NAMALWA (cell line): ENCODE results near the gene KRT14.
"Not testable (repeated sequence)": the region's sequence is repeated elsewhere in the genome, so short reads cannot be mapped to it uniquely, and the experiment has no call there.

Experiments
- DNase-seq: peaks from one replicate; pipeline ENCODE4 v3.0.0-alpha.2; 2015; ENCODE audit warnings: low spot score

The KRT14 gene

DNA sequence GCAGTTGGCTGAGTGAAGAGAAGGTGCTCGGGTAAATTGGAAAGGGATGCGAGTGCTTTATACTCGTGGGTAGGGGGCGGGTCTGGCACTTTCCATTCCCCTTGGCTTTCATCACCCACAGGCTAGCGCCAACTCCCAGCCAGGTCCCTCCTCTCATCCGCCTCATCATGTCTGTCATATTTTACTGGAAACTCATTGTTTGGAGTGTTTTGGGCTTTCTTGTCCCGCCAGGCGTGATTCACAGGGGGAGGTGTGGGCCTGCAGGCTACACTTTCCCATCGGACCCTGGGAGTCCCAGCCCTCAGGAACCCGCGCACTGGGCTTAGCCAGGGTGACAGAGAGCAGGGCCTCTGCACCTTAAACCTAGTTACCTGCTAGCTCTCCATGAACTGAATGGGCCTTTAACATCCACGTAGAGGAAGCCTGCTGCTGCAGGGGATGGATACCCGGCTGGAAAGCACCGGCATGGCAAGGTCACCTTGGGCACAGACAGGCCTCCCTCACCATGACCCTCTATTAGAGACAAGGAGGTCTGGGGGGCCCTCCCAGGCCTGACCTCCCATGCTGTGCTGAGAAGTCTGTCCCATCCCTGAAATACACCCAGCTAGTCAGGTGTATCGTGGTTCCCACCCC is at the start of gene KRT14:
KRT14 (minus strand) TSS at position 33 of the 633 bp plus-strand sequence. CDS start 61 bp downstream, outside the sequence.
- no peak for DNase-seq

DNA sequence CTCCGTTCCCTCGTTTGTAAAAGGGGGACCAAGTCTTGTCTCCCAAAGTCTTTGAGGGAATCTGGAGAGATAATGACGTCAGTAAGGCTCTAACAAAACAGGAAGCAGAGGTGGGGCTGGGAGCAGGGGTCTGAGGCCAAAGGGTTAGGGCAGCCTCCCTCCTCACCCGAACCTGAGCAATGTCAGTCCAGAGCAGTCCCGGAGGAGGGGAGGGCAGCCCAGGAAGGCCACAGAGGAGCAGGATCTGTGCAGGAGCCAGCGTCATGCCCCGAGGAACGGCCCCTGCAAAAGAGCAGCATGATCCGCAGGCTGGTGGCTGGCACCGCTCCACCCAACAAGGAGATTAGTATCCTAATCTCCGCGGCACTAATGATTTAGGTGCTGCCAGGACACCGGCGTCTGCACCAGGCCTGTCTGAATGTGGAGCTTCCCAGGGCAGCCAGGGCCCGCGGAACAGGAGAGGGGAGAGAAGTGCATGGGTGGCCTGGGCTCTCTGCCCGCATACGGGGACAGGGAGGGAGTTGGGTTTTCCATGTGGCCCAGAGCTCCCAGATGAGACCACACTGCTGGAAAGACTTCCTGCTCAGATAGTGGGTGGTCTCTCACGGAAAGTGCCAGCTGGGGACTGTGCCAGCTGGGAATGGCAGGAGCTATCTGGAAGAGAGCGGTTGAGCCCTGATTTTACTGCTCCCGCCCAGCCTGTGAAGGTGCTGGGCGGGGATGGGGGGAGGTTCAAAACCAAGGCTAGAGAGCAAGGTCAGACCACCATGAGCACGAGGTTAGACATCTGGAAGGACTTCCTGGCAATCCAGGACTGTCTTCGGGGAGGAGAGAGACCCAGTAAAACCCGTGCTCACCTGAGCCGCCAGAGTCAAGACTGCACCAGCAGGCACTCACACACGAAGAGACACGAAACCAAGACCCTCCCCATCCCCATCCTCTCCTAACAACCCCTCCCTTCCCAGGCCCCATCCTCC is 48.7 kb upstream of the KRT14 start:
- DNase-seq: no peak

DNA sequence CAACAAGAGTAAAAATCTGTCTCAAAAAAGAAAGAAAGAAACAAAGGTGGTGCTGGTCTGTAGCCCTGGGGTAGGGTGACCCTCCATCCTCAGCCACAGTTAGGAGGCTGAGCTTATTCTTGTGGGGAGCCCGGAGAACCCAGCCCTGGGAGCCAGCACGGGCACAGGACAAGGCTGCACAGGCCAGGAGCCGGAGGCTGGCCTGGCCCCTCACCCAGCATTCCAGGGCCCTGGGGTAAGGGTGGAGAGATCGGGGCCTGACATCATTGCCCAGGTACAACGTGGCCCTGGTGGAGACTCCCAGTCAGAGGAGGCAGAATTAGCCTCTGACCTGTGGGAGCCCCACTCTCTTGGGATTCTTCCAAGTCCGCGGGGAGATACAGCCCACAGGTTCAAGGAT is 47.9 kb upstream of the KRT14 start:
- DNase-seq: no peak

DNA sequence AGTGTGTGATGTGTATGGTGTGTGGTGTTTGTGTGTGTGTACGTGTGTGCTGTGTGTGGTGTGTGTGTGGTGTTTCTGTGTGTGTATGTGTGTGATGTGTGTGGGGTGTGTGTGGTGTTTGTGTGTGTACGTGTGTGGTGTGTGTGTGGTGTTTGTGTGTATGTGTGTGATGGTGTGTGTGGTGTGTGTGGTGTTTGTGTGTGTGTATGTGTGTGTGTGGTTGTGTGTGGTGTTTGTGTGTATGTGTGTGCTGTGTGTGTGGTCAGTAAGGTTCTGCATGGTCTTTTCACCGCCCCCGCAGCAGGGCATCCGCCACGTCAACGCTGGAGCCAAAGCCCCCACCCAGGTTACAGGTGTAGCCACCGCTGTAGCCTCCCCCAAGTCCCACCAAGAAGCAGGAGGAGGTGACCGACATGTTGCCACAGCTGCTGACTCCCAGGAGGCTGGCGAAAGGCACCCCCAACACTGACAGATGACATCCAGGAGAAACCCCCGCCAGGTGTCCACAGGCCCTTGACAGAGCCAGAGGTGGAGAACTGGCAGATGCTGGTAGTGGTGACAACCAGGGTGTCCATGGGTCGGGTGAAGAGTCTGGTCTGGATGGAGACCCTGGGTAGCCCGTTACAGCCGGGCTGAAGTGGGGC is 47.0 kb upstream of the KRT14 start:
- peak; percentile 68 for DNase-seq

DNA sequence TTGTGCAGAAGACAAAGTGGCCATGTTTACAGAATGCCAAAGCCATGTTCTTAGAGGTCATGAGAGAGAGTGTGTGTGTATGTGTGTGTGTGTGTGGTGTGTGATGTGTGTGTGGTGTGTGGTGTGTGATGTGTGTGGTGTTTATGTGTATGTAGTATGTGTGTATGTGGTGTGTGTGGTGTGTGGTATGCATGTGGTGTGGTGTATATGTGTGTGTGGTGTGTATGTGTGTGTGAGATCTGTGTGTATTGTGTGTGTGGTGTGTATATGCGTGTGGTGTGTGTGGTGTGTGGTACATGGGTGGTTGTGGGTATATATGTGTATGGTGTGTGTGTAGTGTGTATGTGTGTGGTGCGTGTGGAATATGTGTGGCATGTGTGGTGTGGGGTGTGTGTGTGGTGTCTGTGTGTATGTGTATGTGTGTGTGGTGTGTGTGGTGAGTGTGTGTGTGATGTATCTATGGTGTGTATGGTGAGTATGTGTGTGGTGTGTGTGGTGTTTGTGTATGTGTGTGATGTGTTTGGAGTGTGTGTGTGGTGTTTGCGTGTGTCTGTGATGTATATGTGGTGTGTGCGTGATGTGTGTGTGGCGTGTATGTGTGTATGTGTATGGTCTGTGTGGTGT is 45.9 kb upstream of the KRT14 start:
- DNase-seq: no peak

DNA sequence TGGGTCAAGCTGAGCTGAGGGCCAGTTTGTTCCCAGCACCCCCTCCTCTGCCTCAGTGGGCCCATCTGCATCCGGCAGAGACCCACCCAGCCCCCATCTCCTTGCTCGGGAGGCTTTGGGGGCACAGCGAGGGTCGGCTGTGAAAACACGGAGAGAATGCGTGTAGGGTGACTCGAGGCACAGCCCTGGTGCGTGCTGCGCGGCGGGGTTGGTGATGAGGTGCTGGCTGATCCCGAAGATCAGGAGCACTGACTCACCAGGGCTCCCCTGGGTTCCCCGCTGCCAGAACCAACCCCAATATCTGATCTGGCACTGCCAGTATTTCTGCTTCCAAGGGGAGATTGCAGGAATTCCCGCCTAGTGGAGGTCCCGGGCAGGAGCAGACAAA is 45.2 kb upstream of the KRT14 start:
- DNase-seq: no peak

DNA sequence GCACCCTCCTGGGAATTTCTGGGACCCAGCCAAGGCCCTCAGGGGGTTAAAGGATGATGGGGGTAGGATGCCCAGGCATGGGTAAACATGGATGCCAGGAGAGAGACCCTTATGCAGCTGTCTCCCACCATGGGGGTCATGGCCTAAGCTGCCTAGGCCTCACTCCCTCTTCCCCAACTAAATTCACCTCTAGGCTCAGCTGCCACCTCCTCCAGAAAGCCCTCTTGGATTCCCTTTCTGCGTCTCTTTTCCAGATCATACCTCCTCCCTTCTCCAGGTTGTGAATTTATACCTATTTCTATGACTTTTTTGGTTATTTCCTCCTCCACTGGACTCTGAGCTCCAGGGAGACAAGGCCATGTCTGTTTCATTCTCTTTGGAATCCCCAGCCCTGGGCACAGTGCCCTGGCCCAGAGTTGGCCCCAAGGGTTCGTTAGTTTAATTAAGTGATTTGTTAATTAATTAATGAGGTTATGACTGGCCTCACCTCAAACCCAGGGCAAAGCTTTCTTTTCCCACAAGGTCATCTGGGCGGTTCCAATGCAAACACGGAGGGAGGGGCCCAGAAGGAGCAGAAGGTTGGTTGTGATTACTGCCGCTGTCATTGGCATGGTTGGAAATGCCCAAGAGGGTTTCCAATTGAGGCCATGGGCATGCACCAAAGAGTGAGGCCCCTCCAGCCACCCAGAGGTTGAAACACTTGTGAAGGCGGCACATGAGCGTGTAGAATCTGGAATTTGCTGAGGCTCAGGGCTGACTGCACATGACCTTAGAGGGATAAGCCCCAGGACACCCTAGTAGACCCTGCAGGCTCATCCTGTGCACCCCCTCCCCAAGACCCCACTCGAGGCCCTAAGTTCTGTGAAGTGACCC is 44.6 kb upstream of the KRT14 start:
- DNase-seq: no peak

DNA sequence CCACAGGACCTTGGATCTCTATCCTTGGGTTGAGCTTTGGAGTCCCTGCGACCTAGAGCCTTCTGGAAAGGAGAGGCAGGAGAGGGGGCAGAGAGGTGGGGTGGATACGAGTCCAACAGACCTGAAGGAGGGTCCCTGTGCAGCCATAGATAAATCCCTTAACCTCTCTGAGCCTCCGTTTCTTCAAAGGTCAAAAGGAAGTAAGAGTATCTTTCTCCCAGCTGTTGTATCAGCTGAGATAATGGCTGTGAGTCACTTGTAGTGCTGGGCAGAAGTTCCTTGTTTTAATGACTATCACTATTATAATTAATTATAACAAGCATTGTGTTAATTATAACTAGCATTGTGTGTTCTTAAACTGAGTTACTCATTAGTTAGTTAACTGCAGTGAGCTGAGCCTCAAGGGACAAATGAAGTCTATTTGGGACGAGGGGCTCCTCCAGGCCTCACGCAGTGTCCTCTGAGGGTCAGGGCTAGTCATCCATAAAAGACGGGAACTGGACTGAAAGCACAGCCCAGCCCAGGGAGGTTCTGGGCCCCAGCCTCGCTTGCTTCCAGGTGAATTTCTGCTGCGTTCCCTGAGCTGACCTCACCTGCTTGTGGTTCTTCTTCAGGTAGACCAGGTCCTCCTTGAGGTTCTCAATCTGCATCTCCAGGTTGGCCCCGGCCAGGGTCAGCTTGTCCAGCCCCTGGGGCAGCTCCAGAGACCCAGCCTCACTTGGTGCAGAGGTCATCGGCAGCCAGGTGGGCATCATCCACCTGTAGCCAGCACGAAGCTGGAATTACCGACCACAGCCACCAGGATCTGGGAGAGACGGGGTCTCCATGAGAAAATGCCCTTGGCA is 43.4 kb upstream of the KRT14 start:
- no peak for DNase-seq

DNA sequence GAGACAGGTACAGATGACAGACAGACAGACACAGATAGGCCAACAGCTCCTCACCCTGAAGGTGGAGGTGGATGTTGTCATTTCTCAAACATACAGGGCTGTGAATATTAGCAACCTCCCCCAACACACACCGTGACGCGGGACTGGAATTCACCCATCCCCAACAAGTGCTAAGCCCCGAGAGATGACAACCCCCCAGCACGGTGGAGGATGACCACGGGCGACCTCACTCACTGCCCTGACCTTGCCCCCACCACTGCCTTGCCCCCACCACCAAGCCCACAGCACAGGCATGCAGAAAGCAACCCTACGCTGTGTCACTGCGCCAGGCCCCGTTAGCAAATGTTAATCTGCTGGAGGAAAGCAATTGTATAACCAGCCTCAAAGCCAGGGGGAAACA is 42.6 kb upstream of the KRT14 start:
- no peak for DNase-seq

DNA sequence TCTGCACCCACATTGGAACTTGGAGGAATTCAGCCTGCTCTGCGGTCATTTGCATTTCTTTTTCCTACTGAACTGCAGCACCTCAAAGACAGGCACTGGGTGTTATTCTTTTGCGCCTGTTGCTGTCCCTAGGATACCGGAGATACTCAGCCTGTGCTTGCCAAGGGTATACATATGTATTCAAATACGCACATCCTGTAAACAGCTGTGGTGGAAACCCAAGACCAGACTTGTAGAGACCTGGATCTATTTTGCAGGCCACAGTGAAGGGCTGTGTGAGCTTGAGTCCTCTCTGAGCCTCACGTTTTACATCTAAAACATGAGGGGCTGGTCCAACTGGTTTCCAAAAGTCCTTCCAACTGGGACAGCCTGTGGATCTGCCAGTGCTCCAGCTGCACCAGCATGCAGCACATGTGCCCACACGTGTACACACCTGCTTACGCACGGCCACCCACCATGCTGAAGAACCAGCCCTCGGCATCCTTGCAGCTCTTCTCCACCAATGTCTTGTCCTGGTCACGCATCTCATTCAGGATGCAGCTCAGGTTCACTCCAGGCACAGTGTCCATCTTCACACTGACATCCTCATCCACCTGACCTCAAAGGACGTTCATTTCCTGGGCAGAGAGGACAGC is 42.0 kb upstream of the KRT14 start:
- not testable (repeated sequence) for DNase-seq

DNA sequence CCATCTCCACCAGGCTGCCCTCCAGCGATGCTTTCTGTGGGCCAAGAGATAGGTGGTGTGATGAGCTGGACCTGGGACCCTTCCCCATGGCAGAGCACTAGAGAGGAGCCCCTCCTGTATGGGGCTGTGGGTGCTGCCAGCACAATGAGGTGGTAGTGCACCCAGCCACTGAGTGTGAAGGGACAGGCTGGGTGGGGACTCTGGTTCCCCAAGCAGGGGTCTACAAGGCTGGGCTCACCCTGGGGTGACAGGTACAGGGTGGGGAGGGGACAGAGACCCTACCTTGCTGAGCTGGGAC is 41.3 kb upstream of the KRT14 start:
- DNase-seq: not testable (repeated sequence)

DNA sequence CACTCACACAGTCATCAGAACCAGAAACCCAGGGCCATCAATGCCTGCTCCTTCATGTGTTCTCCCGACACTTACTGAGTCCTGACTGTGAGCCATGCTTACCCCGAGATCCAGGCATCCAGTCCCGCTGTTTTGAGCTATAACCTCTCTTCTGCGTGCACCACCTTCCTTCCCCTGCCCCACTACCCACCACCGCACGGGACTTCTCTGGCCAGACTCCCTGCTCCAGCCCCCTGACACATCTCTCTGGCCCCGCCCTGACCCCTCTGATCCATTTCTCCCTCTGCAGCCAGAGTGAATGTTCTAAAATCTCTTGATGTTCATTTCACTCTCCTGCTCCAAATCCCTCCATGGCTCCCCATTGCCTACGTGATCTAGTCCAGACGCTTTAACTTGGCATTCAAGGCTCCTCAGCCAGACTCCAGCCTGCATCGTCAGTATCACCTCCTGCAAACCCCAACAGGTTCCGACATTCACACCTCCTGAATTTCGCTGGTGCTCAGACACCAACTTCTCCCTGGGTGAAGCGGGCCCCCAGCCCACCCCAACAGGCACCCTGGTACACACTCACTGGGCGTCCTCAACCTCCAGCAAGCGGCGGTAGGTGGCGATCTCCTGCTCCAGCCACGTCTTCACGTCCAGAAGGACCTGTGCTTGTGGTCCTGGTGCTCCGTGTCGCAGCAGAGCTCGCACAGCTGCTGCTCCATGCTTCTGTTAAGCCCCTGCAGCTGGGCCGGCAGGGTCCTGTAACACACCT is 40.8 kb upstream of the KRT14 start:
- no peak for DNase-seq

DNA sequence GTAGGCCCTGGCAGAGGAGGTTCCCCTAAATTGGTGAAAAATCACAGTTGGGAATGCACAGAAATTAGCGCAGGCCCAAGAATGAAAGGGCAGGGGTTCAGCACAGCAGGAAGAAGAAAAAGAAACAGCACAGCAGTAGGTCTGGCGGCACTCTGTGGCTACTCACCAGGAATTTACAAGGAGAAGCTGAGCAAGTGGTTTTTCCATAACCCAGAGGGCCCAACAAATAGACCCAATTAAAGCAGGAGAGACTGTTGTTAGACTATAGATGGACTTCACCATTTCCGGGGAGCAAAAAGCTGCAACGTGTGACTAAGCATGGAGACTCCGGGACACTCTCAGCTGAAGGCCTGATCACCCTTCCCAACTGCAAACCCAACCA is 40.2 kb upstream of the KRT14 start:
- DNase-seq: not testable (repeated sequence)

DNA sequence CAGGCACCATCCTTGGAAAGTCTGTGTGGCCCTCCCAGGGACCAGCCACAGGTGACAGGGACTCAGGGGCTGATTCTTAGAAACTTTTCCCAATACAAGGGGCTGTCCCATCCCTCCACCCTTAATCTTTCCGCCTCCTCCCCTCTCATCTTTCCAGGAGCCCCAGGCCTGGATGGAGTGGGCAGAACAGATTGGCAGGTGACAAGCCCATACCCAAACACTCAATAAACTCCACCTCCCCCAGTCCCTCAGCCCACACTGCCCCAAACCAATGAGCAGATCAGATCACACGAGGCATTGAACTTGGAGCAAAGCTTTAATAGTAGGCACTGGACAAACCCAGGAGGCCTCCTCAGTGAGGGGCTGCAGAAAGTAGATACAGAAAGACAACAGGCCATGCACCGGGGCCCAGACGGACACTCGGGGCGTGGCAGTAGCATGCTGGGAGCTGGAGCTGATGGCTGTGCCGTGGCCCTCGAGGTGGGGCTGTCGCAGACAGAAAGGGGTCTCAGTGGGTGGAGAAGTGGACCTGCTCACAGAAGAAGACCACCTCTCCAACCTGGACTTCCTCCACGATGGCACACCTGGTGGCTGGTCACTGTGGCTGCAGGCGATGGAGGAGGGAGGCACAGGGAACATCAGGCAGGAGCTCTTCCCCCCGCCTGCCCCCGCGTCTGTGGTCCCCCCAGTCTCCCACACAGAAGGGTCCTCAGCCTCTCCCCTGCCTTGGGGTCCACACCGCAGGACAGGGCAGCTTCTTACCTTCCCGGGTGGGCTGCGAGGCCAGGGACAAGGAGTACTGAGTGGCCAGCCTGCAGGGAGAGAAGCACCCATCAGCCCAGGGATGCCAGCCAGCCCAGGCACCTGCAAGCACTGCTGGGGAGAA is 39.6 kb upstream of the KRT14 start:
- DNase-seq: not testable (repeated sequence)

DNA sequence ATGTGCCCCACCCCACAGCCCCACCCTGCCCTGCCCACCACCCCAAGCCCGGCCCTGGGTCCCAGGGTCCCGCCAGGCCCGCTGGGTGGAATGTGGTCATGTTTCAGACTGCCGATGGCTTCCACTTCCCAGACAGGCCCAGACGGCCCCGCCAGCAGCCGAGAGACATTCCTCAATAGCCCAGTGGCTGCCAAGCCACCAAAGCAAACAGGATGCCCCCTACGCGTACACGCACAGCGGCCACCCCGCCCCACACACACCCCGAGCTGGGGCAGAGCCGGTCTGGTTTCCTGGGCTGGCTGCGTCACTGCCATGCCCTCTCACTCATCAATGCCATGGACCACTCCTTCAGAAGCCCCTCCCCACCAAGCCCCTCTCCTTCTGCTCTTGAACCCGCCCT is 38.9 kb upstream of the KRT14 start:
- no peak for DNase-seq

DNA sequence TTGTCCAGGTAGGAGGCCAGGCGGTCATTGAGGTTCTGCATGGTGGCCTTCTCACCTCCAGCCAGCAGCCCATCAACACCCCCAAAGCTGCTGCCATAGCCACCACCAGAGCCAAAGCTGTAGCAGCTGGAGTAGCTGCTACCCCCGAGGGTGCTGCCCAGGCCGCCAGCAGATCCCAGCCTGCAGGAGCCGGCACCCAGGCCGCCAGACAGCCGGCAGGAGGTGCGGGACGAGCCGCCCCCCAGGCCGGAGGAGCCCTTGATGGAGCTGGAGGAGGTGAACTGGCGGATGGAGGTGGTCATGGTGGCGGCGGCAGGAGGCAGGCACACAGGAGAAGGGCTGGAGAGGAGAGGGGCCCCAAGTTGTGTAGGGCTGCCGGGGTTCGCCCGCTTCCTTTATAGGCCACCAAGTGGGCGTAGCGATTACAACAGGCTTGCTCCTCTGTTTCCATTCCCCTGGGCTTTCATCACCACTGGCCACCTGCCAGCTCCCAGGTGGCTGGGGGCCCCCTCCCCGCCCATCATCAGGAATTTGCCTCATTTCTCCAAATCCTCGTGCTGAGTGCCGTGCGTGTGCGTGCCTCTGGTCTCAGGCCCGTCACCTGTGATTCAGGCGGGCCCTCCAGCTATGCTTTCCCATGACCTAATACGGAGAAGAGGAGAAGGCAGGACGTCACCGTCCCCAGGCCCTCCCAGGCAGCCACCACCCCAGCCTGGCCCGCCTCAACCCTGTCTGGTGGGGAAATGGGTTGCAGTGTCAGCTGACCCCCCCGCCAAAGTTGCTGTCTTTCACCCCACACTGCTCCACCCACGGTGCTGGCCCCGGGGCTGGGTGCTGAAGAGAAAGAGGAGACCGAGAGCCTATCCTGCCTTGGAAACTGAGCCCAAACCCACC is 37.8 kb upstream of the KRT14 start, which contains the start of gene KRT17:
KRT17 (minus strand) TSS at position 368 of the 894 bp plus-strand sequence; CDS start at position 302, 66 bp downstream.
- DNase-seq: peak; percentile 26

DNA sequence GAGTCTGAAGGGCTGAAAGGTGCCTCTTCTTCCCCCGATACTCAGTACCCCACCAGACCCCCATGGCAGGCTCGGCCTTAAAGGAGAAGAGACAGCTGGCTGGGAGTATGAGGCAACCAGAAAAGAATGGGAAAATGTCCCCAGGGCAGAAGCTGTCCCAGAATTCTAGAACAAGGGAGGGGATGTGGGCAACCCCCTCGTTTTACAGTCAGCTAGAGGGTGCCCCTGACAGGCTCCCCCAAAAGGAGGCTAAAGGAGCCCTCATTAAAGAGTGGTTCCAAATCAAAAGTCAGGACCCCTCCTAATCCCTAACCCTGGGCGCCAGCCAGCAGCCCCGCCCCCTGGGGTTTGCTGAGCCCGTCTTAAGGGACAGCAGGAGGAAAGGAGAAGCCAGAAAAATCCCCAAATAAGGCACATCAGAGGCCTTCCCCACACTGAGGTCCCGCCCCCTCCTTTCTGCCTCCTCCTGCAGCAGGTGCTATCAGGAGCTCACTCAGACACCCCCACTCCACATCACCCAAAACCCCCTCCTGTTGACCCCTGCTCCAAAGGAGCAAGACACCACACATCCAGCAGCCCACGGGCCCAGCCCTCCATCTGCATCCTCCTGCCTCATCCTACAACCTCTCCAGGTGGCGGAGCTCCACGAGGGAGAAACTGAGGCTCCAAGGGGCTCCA is 36.6 kb upstream of the KRT14 start:
- DNase-seq: not testable (repeated sequence)
